ENCODE data around the gene NSMCE3.

NSMCE3 gene

DNA sequence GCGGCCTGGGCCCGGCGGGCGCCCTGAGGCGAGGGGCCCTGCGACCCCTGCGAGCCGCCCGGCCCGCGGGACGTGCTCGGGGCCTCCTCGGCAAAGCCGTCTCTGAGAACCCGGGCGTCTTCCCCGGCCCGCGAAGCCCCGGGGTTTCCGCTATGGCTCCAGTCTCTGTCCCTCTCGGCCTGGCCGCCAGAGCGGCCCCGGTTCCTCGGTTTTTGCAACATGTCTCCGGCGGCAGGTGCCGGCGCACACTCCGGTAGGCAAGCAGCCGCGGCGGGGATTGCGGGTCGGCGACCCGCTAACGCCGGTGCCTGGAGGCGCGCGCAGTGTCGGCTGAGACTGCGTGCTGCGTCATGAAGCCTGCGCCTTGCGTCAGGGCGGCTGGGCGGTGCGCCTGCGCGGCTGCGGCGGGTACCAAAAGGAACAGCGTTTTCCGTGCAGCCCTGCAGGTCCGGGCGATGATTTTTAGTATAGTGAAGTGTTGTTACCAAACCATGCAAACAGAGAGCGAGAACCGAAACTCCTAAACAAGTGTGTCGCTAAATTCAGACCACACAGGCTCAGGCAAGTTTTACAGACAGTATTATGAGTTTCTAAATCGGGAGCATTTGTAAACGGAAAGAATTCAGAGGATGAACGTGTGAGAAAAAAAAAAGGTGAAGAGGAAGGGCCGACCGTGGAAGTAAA lies at the start of gene NSMCE3:
Gene NSMCE3, minus strand, starts transcription at position 338 of the 684 bp plus-strand sequence. Its CDS starts 117 bp downstream, at position 221.
- peak; percentile 80 to 83 for DNase-seq (ENCODE audit: low read depth in 2 of 2, low spot score in 1 of 2)

DNA sequence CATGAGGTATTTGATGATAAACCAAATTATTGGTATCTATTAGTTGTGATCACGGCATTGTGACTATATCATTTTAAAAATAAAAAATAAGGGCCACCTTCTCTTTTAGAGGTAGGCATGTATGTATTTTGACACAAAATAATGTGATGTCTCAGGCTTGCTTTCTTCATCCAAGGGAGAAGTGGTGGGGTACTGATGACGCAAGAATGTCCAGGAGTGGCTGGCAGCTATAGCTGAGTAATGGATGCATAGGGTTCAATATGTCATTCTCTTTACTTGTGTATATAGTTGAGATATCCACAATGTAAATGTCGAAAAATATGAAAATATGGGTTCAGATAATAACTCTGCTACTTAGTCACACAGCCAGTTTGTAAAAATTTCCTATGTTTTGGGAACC lies 46.8 kb upstream of the NSMCE3 start:
- no peak for DNase-seq (ENCODE audit: low read depth in 2 of 2, low spot score in 1 of 2)

DNA sequence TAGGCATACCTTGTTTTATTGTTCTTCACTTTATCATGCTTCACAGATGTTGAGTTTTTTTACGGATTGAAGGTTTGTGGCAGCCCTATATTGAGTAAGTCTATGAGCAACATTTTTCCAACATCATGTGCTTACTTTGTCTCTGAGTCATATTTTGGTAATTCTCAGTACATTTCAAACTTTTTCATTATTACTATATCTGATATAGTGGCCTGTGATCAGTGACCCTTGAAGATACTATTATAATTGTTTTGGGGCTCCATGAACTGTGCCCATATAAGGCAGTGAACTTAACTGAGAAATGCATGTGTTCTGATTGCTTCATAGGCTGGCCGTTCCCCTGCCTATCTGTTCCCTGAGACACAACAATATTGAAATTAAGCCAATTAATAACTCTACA lies 42.8 kb upstream of the NSMCE3 start:
- no peak for DNase-seq (ENCODE audit: low read depth in 2 of 2, low spot score in 1 of 2)

DNA sequence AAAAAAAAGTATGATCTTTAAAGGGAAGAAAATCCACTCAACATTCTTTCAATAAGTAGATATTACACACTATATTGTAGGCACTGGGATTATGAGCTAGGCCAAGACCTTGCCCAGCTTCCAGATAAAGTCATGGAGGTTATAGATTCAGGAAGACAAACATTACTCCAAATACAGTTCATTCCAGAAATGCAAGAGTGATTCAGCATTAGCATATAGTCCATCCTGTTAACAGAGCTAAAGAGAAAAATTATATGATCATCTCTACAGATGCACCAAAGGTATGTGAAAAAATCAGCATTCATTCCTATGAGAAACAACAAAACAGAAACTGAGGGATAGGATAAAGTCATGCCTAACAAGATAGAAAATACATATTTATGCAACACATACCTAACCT lies 42.1 kb upstream of the NSMCE3 start:
- DNase-seq (ENCODE audit: low read depth in 2 of 2, low spot score in 1 of 2), result no peak

DNA sequence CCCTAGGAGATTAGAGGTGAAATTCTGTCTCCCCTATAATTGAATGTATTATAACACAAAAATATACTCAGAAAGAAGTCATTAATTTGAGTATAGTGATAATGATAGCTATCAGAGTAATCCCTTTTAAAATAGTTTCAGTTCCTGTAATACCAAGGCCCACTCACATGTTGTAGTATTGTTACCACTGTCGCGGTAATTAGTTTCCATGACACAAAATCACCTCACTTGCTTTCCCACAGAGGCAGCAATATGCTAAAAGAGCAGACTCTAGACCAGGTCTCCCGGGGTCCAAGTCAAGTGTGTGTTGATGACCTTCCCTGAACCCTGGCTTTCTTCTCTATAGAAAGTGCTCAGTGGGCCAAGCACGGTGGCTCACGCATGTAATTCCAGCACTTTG lies 39.5 kb upstream of the NSMCE3 start:
- DNase-seq (ENCODE audit: low read depth in 2 of 2, low spot score in 1 of 2), result no peak

DNA sequence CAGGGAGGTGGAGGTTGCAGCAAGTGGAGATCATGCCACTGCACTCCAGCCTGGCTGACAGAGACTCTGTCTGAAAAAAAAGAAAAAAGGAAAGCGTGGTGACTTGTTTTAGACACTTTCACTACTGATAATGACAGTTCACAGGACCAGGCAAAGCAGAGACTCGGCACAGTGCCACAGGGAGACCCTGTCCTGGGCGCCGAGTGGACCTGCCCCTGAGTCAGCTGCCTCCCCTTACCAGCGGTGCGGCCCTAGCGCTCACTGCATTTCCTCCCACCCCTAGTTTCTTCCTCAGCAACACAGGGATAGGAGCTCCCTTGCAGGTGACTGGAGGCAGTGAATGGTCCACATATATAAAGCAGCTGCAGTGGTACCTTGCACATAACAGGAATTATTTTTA lies 38.7 kb upstream of the NSMCE3 start:
- no peak for DNase-seq (ENCODE audit: low read depth in 2 of 2, low spot score in 1 of 2)

DNA sequence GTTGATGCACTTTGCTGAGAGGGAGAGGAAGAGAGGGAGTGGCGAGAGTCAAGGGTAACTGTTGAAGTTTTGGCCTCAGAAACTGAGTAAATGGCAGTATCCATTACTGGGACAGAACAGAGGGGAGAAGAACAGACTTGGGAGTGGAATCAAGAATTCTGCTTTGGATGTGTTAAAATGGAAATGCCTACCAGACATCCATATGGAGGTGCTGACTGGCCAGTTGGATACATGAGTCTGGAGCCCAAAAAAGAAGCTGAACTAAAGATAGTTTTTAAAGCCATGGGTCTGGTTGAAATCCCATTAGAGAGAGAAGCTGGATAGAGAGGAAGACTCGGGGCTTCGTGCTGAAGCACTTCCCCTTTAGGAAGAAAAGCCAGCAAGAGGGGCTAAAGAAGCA lies 35.9 kb upstream of the NSMCE3 start:
- DNase-seq (ENCODE audit: low read depth in 2 of 2, low spot score in 1 of 2), result no peak

DNA sequence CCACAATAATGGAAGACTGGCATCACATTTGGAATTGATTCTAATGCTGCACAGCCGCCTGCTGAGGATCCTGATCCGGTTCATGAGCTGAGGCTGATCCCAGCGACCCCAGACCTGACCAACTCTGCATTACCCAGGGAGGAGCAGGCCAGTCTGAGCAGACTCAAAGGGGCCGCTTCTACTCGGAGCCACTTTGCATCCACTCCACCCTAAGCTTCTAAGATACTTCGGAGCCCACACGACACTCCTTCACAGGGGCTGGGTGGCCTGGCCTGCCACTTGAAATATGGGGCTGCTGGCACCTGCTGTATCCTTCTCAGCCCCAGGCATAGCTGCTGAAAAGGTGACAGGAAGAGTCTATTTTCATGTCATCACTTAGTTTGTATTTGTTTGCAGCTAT lies 33.2 kb upstream of the NSMCE3 start:
- DNase-seq (ENCODE audit: low read depth in 2 of 2, low spot score in 1 of 2), result no peak

DNA sequence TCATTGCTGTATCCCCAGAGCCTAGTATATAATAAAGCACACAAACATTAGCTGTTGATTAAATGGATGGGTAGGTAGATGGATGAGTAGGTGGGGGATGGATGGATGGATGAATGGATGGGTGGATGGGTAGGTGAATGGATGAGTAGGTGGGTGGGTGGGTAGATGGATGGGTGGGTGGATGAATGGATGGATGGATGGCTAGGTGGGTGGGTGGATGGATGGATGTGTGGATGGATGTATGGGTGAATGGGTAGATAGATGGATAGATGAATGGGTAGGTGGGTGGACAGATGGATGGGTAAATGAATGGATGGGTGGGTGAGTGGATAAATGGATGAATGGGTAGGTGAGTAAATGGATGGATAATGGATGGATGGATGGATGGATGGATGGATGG lies 30.2 kb upstream of the NSMCE3 start:
- no peak for DNase-seq (ENCODE audit: low read depth in 2 of 2, low spot score in 1 of 2)

DNA sequence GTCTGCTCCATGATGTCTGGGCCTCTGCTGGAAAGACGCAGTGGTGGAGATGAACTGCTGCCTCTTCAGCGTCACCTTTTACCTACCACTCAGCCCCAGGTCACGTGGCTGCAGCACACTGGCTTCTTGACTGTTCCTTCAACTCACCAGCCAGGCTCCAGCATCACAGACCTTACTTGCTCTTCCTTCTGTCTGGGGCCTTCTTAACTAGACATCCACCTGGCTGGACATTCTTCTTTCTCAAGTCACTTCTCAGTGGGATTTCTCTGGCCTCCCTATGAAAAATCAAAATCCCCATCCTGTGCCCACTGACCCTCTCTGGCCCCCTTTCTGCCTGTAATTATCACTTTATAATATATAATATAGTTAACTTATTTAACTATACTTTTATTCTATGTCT lies 29.7 kb upstream of the NSMCE3 start:
- no peak for DNase-seq (ENCODE audit: low read depth in 2 of 2, low spot score in 1 of 2)

DNA sequence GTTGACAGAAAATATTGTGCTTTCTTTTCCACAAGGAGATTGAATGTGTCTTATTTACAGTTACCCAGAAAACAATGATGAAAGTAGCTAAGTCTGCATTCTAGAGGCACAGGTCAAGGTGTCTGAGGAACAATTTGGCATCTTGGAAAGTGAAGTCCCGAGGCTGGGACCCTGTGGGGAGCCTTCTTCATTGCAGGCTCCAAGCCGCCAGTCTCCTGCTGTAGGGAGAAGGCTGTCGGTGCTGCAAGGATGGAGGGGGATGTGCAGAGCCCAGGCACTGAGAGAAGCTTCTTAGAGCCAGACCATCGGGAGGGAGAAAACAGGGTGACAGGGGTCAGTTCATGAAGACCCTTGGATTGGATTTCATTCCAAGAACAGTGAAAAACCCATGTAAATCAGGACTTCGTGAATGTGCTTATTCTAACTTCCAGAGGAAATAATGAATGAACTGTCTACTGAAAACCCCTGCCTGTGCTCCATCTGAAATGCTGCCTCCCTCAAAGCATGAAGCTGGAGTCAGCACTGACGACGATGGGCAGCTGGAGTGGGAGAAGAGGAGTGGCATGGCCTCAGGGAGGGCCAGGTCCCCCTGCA lies 25.2 kb upstream of the NSMCE3 start:
- DNase-seq (ENCODE audit: low read depth in 2 of 2, low spot score in 1 of 2), result no peak

DNA sequence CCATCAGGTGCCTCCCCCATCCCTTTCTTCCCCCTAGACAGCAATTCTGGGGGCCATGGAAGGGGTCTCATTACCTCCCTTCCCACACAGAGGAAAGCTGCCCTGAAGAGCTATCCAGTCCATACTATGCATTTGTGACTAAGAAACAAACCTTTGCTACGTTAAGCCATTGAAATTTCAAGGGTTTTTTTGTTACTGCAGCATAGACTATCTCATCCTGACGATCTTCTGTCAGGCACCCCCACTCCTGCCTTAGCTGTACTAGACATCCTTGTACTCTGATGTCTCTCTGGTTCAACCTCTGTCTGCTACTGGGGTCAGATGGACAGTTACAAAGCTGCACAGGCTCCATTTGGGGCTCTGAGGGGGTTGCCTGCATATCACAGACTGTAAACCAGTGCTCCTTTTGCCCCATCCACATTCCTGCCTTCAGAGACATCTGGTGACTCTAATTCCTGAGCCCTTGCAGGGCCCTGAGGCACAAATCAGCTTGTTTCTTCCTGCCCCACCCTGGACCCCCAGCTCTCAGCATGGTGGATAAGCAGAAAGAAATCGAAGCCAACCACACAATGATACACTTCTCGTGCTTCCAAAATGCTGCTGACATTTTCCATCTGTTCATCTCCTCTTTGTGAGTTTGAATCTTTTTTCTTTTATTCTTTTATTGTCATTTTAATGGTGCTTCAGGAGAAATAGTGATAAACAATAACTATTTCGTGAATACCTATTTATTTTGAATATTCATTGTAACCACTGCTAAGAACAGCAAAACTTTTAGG lies 21.6 kb upstream of the NSMCE3 start:
- DNase-seq (ENCODE audit: low read depth in 2 of 2, low spot score in 1 of 2), result no peak

DNA sequence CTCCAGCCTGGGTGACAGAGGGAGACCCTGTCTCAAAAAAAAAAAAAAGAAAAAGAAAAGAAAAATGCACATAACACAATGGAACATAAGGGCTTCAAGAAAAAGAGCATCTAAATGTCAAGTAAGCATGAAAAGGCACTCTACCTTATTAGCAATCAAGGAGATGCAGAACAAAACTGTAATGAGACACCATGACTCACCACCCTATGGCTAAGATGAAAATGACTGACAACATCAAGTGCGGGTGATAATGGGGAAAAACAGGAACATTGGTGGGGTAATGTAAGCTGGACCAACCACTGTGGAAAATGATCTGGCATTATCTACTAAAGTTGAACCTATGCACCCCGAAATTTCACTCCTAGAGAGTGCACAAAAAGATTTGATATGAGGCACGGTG lies 19.6 kb upstream of the NSMCE3 start:
- no peak for DNase-seq (ENCODE audit: low read depth in 2 of 2, low spot score in 1 of 2)

DNA sequence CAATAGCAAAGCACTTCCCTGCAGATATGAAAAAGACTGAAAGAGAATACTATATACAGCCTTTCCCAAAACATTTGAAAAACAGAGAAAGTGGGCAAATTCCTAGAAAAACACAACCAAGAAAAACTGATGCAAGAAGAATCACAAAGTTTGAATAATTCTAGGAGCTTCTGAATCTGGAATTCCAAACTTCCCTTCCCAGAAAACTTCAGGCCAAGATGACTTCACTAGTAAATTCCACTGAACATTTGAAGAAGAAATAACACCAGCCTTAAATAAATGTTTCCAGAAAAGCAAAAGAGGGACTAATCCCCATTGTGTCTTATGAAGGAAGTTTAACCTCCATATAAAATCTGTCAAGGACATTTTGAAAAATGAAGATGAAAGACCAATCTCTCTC lies 15.8 kb upstream of the NSMCE3 start:
- no peak for DNase-seq (ENCODE audit: low read depth in 2 of 2, low spot score in 1 of 2)

DNA sequence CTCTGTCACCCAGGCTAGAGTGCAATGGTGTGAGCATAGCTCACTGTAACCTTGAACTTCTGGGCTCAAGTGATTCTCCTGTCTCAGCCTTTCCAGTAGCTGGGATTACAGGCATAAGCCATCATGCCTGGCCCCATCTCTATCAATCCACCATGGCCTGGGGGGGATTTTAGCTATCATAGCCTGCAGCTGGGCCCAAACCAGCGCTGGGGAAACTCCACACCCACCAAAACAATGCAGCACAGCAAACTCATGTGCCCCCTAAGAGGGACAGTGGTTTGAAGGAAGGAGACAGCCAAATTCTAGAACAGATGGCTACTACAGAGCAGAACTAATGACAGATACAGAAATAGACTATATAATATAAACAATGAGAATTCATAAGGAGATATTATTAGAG lies 13.8 kb upstream of the NSMCE3 start:
- DNase-seq (ENCODE audit: low read depth in 2 of 2, low spot score in 1 of 2), result no peak

DNA sequence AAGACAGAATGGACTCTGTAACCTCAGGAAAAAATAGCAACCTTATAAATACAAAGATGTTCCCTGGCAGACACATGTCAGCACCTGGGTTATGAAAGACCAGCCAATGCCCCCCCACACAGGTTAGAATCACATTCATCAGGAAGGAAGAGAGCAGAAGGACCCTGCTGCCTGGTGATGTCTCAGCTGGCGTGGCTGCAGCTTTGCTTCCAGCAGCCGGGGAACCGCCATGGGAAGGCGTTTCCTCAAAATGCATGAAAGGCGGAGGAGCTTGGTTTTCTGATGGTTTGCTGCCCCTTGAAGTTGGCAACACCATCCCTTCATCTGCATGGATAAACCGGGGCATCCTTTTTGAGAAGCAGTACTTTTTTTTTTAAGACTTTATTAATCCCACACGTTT lies 10.9 kb upstream of the NSMCE3 start:
- DNase-seq (ENCODE audit: low read depth in 2 of 2, low spot score in 1 of 2), result no peak

DNA sequence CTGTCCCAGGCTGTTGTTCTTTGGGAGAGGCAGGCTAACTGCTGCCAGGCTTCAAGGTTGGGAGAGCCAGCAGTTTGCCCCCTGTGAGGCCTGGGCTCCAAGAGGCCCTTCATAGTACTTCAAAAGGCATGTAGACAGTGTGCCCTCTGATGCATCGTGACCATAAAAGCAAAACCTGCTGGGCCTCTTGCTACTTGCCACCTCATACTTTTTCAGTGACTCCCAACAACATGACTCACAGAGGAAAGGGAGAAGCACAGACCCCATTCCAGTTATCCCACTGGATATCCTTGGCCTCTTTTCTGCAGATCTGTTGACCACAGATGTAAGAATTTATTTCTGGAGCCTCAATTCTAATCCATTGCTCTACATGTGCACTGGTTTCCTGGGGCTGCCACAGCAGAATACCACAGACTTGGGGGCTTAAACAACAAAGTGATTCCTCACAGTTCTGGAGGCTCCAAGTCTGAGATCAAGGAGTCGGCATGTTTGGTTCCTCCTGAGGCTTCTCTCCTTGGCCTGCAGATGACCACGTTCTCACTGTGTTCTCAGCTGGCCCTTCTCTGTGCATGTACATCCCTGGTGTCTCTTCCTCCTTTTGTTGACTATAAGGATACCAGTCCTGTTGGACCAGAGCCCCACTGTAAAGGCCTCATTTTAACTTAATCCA lies 8.9 kb upstream of the NSMCE3 start:
- no peak for DNase-seq (ENCODE audit: low read depth in 2 of 2, low spot score in 1 of 2)

DNA sequence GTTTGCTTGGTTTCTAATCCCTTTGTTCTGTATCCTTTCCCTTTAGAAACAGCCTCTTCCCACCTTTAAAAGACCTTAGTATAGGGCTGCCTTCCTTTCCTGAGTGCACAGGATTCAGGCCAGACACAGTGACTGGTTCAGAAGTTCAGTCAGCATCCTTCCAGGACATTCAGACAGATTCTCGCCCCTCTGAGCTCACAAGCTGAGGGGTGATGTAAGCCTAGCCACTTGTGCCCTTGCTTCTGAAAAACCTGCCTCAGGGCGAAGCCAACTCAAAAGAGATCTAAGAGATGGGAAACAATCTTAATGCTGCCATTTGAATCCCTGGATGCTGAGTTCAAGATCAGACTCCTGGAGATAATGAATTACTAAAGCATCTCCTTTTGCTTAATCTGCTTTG lies 6.7 kb upstream of the NSMCE3 start:
- DNase-seq (ENCODE audit: low read depth in 2 of 2, low spot score in 1 of 2), result no peak

DNA sequence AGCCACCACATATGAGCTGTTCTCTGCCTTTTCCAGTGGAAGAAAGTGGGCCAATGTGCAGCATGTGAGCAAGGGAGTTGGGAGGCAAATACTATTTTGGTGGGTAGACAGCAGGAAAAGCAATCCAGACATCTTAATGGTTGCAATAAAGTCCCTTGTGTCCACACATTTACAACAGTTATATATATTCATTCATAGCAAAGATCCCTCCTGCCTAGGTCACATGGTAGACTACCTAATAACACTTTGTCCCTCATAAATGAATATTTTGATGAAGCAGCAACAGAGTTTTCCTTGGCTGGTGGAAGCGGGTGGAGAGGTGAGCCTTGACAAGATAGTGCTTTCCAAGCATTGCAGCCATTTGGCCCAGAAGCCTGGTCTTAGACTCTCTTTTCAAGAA lies 6.2 kb upstream of the NSMCE3 start:
- DNase-seq (ENCODE audit: low read depth in 2 of 2, low spot score in 1 of 2), result no peak

DNA sequence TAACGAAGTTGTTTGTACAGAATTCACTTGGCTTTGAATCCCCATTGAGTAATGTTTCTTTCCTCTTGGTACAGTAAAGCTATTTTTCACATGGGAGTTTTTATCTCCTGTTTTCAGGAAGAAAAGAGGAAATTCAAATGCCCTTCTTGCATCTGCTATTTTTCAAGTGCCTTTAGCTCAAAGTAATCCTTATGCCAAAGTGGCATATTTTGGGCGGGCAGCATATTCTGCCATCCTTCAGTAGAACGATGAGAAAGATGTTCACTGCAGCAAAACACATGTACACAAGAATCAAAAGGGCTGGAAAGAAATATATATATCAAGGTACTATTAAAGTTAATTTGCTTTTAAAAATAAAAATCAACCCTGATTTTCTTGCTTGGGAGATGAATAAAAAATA lies 5.3 kb upstream of the NSMCE3 start:
- DNase-seq (ENCODE audit: low read depth in 2 of 2, low spot score in 1 of 2), result no peak

DNA sequence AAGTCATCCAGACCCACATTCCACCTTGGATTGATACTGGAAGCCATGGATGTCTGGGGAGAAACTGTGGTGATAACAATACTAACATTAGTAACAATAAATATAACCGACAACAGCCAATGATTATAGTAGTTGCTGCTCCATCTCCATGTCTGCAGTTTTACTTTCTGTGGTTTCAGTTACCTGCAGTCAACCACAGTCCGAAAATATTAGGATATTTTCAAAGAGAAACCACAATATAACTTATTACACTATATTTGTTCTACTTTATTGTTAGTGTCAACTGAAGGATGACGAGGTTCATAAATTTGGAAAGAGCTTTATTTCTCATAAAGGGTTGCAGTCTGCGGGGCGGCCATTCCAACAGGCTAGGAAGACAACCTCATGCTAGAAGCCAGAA lies 2.6 kb upstream of the NSMCE3 start:
- no peak for DNase-seq (ENCODE audit: low read depth in 2 of 2, low spot score in 1 of 2)

DNA sequence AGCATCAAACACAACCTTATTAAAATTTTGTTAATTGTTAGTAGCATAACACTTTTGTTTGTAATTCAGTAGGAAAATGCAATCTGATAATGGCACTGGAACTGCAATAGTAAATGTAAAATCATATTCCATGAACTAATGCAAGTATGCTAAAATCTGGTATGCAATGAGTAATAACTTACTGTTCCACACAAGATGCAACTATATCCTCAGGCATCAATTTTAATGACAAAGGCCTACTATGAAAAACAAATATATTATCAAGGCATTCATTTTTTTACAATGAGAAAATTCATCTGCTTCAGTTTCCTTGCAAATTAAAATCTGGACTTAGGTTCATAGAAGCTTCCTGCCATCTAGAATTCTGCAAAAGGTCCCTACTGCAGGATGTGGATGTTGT lies 1.4 kb upstream of the NSMCE3 start:
- no peak for DNase-seq (ENCODE audit: low read depth in 2 of 2, low spot score in 1 of 2)

Data from stimulated activated CD8-positive, alpha-beta memory T cell treated with anti-CD3 and anti-CD28 coated beads, Interleukin-4, amount 100 ng/mL, for 4 hours (primary cell).